Stimulated activated CD8-positive, alpha-beta memory T cell treated with anti-CD3 and anti-CD28 coated beads, Interleukin-12 subunit alpha, Interleukin-12 subunit beta, amount 100 ng/mL, for 4 hours (primary cell): ENCODE measurements around the gene VPS8.

Source experiments
- DNase-seq: peaks from one replicate; pipeline ENCODE4 v3.0.0-alpha.2; 2020; ENCODE audit warnings: low read depth

VPS8 gene, protein sequence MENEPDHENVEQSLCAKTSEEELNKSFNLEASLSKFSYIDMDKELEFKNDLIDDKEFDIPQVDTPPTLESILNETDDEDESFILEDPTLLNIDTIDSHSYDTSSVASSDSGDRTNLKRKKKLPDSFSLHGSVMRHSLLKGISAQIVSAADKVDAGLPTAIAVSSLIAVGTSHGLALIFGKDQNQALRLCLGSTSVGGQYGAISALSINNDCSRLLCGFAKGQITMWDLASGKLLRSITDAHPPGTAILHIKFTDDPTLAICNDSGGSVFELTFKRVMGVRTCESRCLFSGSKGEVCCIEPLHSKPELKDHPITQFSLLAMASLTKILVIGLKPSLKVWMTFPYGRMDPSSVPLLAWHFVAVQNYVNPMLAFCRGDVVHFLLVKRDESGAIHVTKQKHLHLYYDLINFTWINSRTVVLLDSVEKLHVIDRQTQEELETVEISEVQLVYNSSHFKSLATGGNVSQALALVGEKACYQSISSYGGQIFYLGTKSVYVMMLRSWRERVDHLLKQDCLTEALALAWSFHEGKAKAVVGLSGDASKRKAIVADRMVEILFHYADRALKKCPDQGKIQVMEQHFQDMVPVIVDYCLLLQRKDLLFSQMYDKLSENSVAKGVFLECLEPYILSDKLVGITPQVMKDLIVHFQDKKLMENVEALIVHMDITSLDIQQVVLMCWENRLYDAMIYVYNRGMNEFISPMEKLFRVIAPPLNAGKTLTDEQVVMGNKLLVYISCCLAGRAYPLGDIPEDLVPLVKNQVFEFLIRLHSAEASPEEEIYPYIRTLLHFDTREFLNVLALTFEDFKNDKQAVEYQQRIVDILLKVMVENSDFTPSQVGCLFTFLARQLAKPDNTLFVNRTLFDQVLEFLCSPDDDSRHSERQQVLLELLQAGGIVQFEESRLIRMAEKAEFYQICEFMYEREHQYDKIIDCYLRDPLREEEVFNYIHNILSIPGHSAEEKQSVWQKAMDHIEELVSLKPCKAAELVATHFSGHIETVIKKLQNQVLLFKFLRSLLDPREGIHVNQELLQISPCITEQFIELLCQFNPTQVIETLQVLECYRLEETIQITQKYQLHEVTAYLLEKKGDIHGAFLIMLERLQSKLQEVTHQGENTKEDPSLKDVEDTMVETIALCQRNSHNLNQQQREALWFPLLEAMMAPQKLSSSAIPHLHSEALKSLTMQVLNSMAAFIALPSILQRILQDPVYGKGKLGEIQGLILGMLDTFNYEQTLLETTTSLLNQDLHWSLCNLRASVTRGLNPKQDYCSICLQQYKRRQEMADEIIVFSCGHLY (N-terminal part only)

DNA sequence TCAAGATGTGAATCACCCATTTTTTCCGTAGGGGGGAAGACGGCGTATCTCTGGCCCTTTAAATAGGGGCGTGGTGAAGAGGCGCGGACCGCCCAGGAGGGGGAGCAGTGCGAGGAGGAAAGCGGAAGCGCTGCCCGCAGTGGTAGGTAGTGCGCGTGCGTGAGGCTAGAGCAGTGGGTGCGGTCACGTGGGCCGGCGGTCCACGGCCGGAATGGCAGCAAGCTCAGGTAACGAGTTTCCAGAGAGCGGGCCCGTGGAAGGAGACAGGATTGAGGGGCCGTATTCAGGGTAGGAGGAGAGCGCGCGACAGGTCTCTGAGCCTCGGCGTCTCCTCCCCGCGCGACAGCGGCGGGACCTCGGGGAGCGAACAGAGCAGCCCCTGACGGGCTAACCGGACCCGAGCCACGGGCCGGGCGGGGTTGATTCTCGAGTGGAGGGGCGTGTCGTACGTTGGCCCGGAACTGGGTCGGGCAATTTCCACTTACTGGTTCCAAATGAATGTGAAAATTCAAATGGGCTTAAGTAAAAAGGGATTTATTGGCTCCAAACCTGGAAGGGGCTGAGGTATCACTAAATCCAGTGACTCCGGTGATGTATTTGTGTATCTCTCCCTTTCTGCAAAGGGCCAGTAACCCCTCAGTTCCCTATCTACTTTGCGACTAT lies at the start of gene VPS8:
Gene VPS8, plus strand, starts transcription at position 168 of the 663 bp plus-strand sequence. CDS start 12,467 bp downstream, outside the sequence.
- peak; percentile 95 for DNase-seq

DNA sequence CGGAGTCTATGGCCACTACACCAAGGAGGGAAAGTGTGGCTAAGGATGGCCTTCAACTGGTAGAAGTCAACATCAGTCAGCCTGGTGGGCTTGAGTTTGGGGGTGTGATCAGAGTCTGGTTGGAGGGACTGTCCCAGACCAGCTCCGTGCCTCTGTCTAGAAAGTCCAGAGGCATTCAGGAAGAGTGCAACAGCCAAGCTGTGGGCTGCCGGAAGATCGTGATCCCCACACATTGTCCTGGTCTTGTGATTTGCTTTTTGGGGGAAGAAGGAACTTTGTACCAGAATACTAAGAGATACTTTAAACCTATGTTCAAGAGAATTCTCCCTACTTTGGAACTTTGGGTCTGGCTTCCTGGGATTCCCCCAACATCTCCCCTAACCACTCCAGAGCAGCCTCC lies 47.8 kb upstream of the VPS8 start:
- no peak for DNase-seq

DNA sequence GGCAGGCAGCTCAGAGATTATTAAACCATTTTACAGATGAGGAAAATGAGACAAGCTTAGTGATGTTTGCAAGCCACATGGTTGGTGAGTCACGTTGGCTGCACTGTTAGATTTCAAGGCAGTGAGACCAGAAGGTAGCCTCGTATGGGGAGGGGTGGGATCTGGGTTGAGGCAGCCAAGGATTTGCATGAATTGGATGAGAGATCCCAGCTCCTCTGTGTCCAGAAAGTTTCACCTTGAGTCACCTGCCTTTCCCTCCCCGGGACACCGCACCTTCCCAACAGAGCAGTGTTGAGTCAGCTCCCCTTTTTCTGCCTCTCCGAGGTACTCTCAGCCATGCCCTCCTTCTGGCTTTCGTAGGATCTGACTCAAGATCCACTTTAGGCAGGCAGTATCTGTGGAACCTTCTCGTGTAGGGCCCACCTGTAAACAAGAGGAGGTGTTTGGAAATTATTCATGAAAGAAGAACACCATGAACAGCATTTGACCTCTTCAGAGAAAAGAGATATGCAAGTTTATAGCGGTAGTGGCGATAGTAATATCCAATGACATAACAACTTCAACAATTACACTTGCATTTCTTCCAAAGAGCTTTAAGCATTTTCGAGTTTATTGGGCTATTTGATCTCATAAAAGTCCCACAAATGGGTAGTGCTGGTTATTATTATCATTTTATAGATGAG lies 46.8 kb upstream of the VPS8 start:
- DNase-seq: no peak

DNA sequence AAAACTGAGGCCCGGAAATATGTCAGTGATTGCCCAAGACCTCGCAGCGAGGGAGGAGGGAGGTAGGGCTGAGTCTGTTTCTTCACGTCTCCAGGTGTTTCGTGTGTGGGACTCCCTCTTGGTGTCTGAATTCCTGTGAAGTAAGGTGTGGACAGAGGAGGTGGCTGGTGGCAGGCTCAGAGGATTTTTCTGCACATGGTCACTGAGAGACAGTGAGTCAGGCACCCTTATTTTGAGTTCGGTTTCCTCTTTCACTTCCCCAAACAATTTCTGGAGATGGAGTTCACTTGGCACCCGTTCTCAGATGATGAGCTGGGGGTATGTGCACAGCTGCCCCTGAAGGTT lies 46.3 kb upstream of the VPS8 start:
- DNase-seq: no peak

DNA sequence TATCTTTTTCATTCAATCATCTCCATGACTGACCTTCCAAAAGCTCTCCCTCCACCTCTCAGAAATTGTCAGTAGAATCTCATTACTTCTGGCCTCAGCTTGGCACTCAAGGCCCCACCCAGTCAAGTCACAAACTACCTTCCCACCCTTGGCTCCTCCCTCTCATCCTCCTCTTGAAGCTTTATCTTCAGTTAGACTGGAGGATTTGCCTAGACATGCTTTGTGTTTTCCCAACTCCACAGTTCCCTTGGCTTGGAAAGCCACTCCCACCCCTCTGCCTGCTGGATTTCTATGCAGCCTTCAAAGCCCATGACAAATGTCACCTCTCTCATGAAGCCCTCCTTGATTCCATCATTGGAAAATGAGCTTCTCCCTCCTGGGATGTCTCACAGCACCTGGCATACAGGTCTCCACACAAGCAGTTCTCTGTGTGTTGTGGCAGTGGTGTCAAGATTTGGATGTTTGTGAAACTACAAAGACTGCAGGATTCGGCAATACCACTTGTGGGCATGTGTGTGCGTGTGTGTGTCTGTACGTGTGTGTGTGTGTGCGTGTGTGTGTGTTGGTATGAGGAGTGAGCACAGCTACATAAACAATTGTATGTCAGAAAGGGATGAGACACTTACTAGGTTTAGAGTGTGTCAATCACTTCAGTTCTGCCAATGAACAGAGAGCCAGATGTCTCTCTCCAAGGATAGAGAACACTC lies 45.3 kb upstream of the VPS8 start:
- DNase-seq: no peak

DNA sequence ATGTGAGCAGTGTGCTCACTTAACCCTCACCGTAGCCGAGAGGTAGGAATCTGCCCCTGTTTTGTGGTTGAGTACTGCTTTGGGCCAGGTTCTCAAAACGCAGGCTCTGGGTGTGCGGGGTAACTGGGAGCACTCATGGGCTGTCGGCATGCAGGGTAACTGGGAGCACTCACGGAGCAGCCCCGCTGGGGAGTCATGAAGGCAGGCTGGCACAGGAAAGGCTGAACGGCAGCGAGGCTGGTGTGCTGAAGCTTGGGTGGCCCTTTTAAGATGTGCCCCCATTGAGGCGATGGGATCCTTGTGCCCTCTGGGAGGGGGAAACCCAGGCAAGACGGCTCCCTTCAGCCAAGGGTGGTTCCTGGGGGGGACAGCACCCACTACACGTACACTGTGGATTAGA lies 44.6 kb upstream of the VPS8 start:
- no peak for DNase-seq

DNA sequence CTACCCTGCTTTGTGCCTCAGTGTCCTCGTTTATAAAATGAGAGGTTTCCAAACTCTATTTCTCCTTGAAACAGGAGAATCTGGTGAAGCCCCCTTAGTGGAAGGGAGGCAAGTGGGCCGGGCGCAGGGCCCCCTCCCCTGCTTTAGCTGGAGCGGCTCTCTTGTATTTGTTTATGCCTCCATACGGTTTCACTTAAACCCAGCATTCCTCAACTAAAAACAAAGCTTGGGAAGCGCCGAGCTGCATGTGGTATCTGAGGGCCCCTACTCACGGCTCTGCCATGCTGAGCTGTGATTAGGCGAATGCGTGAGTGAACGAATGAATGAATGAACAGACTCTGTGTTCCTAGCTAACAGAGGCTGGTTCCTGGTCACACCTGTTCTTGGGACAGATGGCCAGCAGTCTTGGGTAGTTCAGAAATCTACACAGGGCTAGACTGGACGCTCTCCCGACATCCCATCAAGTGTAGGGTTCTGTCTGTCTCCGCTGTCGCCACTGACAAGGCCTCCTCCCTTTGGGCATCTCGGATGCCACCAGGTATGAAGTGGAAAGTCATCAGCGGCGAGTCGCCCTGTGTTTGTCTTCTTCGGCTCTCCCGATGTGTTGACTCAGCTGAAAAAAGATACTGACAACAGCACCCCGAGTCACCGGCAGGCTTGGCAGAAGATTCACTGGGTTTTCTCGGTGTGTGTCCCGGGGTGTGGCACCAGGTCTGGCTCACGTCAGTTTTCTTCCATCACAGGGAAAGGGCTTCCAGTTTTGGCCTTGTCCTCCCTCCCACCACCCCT lies 42.4 kb upstream of the VPS8 start:
- no peak for DNase-seq

DNA sequence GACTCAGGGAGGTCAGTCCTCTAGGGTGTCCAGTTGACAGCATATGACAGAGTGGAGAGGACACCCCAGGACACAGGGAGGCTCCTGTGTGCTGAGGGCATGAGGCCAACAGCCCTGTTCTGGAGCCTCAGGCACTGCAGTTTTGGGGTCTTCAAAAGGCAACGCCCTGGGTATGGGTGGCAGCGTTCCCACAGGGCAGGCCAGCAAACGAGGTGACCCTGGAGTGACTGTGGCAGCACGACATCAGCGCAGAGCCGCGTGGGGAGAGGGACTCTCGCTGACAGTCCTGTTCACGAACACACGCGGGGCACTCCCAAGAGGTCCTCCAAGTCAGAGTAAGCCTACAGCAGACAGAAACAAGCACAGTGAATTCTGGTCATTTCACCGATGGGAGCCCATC lies 41.4 kb upstream of the VPS8 start:
- DNase-seq: no peak

DNA sequence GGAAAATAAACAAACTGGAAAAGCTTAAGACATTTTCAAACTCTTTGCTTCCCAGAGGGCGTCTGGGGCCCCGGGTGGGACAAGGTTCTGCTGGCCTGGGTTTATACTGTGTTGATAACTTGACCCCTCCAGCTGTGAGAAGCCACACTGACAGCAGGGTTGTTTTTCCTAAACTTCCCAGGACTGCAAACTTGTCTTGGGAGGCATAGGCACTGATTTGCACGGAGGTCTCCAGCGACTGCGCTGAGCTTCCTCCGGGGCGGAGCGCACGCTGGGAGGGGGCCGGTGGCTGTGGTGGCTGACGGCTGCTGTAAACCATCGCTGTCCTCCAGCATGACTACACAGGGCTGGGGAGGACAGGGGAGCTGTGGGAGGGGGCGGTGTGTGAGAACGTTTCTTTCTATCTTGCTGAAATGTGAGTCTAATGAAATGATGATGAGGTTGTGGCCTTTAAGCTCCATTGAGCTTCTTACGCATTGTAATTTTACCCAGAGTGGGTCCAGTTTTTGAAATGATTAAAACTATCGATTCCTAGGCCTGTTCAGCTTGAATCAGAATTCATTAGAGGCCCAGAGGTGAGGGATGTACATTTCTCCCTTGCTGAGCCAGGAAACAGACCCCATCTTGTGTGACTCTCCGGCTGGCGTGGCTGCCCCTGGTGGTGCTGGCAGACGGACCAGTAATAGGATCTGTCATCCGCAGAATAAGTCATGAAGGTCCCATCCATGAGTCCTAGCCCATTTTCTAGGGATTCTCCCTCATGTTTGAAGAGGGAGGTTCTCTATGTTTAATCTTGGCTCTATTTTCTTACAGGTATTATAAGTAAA lies 40.5 kb upstream of the VPS8 start:
- DNase-seq: no peak

DNA sequence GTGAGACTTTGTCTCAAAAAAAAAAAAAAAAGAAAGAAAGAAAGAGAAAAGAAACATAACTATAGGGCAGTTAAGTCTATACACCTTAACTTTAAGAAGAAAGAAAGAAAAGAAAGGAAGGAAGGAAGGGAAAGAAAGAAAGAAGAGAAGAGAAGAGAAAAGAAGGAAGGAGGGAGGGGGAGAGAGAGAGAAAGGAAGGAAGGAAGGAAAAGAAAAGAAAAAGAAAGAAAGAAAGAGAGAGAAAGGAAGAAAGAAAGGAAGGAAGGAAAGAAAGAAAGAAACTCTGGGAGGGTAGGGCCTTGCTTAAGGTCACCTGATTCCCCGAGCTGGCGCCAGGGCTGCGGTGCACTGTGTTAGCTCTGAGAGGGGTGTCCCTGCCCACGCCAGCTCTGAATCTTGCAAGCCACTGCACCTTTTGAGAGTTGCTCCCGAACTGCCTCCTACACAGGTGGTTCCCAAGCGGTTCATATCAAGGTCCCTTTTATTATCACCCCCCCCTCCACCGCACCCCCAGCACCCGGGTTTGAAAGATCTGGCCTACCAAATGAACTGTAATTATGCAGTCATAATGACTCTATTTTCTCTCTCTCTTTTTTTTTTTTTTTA lies 39.2 kb upstream of the VPS8 start:
- DNase-seq: no peak

DNA sequence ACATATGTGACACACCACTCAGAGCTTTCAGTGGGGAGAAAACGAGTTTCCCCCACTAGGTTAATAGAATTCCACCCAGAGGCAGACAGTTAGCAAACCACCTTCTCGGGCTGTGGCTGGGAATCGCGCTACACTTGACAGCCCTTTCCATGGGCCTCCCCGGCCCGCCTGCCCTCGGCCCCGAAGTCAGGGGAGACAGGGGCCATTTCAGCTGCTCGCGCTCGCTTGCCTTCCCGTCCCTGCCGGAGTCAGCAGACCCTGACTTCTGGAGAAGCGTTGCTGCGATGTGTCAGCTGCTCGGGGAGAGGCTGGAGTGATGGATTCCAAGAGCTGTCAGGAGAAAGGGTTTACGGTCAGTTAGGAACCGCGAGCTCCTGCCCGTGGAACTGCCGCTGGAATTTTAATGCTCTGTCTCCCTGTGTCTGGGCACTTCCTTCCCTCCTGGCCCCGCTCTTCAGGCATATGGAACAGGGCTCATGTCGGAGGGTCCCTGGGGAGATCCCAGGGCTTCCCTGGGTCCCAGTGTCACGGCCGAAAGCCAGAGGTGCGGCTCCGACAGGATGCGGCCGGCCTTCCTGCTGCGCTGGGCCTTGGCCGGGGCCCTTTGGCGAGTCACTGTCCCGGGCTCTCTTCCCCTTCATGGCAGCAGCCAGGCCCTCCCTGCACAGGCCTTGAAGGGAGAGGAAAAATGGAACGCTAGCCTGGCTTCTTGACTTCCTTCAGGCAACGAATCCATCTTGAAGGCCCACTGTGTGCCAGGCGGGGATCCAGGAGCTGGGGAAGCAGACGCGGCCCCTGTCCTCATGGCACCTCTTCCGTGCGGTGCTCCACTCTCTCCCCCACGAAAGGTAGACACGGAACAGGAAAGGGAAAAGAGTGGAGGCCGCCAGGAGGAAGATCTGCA lies 38.4 kb upstream of the VPS8 start:
- DNase-seq: no peak

DNA sequence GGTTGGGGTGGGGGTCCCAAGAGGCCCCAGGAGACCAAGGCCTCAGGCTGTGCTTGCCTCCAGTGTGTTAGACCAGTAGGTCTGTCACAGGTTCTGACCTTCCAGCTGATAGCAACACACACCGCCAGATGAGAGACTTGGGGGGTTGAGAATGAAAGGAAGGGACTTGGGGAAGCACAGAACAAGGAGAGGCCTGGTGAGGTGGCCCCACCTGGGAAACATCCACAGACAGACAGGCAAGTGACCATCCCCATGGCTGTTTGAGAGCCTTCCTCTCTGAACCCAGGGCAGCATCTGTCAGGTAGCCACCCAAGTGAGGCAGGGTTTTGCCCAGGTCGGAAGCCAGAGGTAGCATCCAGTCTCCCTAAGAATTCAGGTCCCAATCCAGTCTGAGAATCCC lies 35.0 kb upstream of the VPS8 start:
- DNase-seq: no peak

DNA sequence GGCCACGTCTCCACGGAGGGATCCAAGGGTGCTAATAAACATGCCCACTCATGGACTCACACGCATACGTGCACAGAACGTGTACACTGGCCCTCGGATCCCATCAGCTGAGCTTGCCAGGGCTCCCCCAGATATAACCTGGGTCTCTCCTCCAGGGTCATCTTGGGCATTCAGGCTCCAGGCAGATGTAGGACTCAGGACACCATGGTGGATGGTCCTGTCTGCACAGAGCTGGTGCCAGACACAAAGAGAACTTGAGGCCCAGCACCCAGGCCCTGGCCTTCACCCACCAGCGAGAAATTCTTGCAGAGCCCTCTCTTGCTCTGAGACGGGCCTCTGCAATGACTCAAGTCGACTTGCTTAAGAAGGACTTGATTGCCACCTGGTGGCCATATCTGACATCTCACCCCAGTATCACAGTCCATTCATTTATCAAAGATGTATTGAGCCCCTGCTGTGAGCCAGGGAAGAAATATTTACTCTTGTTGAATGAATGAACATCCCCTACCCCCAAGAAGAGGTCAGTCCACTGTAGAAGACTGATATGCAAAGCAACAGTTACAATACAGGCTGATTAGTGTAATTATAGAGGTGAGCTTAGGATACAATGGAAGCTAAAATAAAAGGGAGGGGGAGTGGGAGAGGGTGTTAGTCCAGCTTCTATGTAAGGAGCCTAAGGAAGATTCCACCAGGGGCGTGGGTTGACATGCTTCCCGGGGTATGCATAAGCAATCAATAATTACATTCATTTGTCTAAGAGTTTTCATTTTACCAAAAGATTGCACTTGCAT lies 34.2 kb upstream of the VPS8 start:
- peak; percentile 41 for DNase-seq

DNA sequence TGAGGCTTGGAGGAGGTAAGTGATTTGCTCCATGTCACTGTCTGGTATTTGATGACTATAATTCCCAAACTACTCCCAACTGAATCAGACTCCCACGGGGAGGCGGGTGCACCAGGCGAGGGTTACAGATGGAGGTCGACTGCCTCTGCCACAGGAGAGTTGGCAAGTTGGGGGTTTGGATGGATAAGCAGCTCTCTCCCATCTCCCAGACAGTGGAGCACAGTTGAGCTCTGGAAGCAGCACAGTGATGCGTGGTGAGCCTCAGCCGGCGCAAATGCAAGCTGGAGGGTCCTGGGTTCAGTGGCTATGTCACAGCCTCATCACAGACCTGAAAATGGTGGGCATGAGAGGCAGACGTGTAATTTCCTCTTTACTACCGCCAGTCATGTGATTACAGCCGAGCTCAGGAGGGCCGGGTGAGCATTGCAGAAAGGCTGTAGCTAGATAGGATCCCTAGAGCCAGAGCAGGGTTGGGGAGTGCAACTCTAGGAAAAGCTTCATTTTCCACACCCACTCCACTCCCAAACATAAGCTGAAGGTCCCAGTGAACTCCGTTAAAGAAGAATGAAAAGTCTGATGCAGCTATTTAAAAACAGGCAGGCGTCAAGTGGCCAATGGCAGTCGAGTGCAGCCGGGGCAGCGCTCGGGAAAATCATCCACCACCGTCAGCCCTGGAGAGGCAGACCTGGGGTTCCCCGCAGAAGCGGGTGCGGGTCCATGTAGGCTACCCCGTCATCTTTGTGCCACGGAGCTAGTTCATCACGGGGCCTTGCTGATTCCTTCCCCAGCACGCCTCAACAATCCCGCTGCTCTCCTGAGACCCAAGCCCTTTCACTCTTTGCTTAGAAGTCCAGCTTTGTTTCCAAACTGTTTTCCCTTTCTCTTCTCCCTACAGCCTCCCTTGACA lies 33.3 kb upstream of the VPS8 start:
- no peak for DNase-seq

DNA sequence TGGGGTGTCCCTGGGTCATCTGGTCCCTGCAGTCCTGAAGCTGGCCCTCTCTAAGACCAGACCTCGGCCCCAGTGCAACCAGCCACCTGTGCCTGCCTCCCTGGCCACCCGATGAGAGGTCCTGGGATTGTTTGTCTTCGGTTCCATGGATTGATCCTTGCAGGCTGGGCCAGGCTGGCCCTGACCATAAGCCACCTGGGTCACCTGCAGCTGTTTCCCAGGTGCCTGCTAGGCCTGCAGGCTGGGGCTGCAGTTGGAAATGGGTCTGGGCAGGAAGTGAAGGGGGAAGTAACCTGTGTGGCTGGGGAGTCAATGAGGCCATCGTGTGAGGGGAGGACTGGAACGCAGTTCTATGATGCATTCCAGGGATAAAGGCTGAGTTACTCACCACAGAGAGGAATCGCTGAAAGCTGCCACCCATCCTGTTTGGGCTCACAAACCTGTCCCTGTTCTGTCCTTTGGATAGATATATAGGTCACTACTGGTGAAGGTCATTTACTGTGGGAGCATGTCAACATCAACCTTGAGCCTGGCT lies 30.9 kb upstream of the VPS8 start:
- no peak for DNase-seq
